ENCODE results near the gene FLYWCH1.
"Not testable (repeated sequence)": the region's sequence is repeated elsewhere in the genome, so short reads cannot be mapped to it uniquely, and the experiment has no call there.

The FLYWCH1 gene

DNA sequence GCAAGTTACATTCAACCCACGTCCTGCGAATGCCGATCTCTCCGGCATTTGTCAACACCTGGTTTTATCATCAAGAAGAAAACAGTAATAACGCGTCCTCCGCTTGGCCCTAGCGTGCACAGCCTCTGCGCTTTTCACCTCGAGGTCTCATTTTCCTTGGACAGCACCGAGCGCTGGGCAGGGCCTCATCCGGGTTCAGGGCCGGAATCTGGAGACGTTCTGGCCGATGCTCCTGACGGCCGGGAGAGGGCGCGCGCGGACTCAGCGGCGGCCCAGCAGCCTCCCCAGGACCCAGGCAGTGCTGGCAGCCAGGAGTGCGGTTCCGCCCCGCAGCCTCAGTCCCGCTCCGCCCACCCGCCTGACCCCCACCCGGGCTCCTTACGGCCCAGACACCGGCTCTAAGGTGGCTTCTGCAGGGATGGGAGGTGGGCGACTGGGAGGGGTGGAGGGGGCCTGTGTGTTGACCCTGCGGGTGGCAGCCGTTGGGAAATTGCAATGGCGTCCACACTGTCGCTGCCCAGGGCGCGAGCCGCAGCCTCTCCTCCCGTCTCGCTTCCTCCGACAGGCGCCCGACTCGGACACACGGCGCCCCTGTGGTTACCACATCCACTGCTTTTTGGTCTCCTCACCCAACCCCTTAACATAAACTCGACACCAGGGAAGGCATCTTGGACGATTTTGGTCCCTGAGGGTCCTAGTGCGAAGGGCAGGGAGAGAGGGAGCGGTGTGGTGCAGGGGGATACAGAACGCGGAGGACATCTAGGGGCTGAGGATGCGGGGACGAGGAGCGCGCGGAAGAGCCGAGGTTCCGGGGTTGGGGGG is 7.4 kb upstream of the FLYWCH1 start:
- Histone ChIP-seq H3K4me2 (peak overlapping the region; percentile 90 to 100 (median 98)), H3K4me3 (peak overlapping the region; percentile 66 to 90 (median 82)), H3K27me3 (no peaks in the 10 kb centered on the region), H4K20me1 (no peaks in the 10 kb centered on the region; a peak in 1 of 22 replicates), H3K27ac (peak overlapping the region; percentile 52 to 88 (median 78); a peak in 21 of 22 replicates), H3K36me3 (peaks cover 0 to 9% (median 0%) of the 10 kb centered on the region in 11 experiments; a peak in 1 of 22 replicates), H3K9me3 (replicated peaks in 1 of 11) (no peaks in the 10 kb centered on the region; a peak in 1 of 22 replicates), H3K4me1 (peaks cover 14 to 18% (median 17%) of the 10 kb centered on the region in 10 experiments), H3K9ac (peak overlapping the region; percentile 78 to 88 (median 84))
- TF ChIP-seq Cebpa-rat (IDR thresholded peaks at IDR 0.05), result no peak

- Histone ChIP-seq H3K27ac (peak overlapping the region; percentile 52 to 88 (median 78); a peak in 21 of 22 replicates), H3K4me3 (peak overlapping the region; percentile 66 to 90 (median 82))
- no peak for TF ChIP-seq Cebpa-rat (IDR thresholded peaks at IDR 0.05)
These were observed 6.8 kb upstream of the FLYWCH1 start for GRCh38 chr16:2904922-2905240.

DNA sequence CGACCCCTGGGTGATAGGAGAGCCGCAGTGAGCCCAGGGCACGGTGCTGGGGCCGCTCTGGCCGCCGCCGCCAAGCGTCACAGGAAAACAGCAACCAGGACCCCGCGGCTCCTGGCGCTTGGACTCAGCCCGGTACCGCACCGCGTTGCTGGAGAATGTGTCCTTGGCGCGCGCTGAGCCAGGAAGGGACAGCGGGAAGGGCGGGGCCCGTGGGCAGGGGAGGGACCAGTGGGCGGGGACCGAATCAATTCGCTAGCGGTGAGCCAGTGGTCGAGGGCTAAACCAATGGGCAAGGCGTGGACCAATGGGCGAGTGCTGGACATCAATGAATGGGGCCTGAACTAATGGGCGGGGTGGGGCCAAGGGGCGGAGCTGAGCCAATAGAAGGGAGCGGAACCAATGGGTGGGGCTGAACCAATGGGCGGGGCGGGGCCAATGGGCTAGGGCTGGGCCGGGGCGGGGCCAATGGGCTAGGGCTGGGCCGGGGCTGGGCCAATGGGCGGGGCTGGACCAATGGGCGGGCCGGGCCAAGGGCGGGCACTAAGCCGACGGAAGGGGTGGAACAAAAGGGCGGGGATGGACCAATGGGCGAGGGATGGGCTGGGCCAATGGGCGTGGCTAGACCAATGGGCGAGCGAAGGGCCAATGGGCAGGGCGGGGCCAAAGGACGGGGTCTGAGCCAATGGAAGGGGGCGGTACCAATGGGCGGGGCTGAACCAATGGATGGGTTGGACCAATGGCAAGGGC is 6.3 kb upstream of the FLYWCH1 start:
- H3K9me3 ChIP-seq (replicated peaks in 1 of 11), result no peaks in the 10 kb centered on the region; a peak in 1 of 22 replicates
- H4K20me1 ChIP-seq, result no peaks in the 10 kb centered on the region; a peak in 1 of 22 replicates
- TF ChIP-seq Cebpa-rat (IDR thresholded peaks at IDR 0.05), result no peak
- H3K4me1 ChIP-seq, result peaks cover 14 to 18% (median 17%) of the 10 kb centered on the region in 10 experiments
- peak overlapping the region; percentile 66 to 90 (median 82) for H3K4me3 ChIP-seq
- peak overlapping the region; percentile 78 to 88 (median 84) for H3K9ac ChIP-seq
- 0 out of 22 replicates have a peak, but pooled peaks cover 0 to 8% (median 0%) of the 10 kb centered on the region in 11 experiments for H3K36me3 ChIP-seq
- peak overlapping the region; percentile 90 to 100 (median 98) for H3K4me2 ChIP-seq
- peak overlapping the region; percentile 52 to 88 (median 78); a peak in 21 of 22 replicates for H3K27ac ChIP-seq
- no peaks in the 10 kb centered on the region for H3K27me3 ChIP-seq

More at GRCh38 chr16:2904922-2905240, 6.8 kb upstream of the FLYWCH1 start:
- no peaks in the 10 kb centered on the region for H3K27me3 ChIP-seq
- 0 out of 22 replicates have a peak, but pooled peaks cover 0 to 9% (median 0%) of the 10 kb centered on the region in 11 experiments for H3K36me3 ChIP-seq
- no peaks in the 10 kb centered on the region; a peak in 1 of 22 replicates for H4K20me1 ChIP-seq
- peak overlapping the region; percentile 78 to 88 (median 84) for H3K9ac ChIP-seq
- H3K9me3 ChIP-seq (replicated peaks in 1 of 11), result no peaks in the 10 kb centered on the region; a peak in 1 of 22 replicates
- H3K4me2 ChIP-seq, result peak overlapping the region; percentile 90 to 100 (median 98)
- H3K4me1 ChIP-seq, result peaks cover 14 to 18% (median 17%) of the 10 kb centered on the region in 10 experiments

DNA sequence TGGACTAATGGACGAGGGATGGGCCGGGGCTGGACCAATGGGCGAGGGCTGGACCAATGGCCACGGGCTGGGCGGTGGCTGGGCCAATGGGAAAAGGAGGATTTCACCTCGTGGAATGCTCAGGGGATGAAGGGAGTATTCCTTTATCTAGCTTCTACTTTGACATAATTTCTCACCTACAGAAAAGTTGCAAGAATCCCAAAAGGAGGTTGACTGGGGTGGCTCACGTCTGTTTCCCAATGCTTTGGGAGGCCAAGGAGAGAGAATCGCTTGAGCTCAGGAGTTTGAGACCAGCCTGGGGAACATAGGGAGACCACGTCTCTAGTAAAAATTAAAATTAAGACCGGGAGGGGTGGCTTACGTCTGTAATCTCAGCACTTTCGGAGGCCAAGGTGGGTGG is 5.7 kb upstream of the FLYWCH1 start:
- Histone ChIP-seq H3K27ac (peak overlapping the region in 1 of 11 experiments; percentile 38; a peak in 1 of 22 replicates), H3K9me3 (replicated peaks in 1 of 11) (no peaks in the 10 kb centered on the region; a peak in 1 of 22 replicates), H3K9ac (no peak overlapping the region), H3K27me3 (no peaks in the 10 kb centered on the region), H3K36me3 (0 out of 22 replicates have a peak, but pooled peaks cover 0 to 2% (median 0%) of the 10 kb centered on the region in 11 experiments), H4K20me1 (no peaks in the 10 kb centered on the region; a peak in 1 of 22 replicates), H3K4me1 (peaks cover 14 to 19% (median 18%) of the 10 kb centered on the region in 10 experiments), H3K4me2 (peak overlapping the region; percentile 32 to 64 (median 45); a peak in 17 of 22 replicates), H3K4me3 (peak overlapping the region in 4 of 10 experiments; percentile 26 to 51 (median 32); a peak in 6 of 20 replicates)
- no peak for TF ChIP-seq Cebpa-rat (IDR thresholded peaks at IDR 0.05)

- H4K20me1 ChIP-seq; H3K4me3 ChIP-seq; H3K9ac ChIP-seq; H3K27me3 ChIP-seq; H3K9me3 ChIP-seq (replicated peaks in 1 of 11); H3K36me3 ChIP-seq: not testable (repeated sequence)
- Histone ChIP-seq H3K4me1 (peaks cover 19 to 24% (median 23%) of the 10 kb centered on the region in 10 experiments), H3K4me2 (peak overlapping the region in 10 of 11 experiments; percentile 32 to 61 (median 44); a peak in 7 of 22 replicates), H3K27ac (peak overlapping the region in 1 of 11 experiments; percentile 20; a peak in 1 of 22 replicates)
These were observed 4.5 kb upstream of the FLYWCH1 start for GRCh38 chr16:2907084-2907753.

DNA sequence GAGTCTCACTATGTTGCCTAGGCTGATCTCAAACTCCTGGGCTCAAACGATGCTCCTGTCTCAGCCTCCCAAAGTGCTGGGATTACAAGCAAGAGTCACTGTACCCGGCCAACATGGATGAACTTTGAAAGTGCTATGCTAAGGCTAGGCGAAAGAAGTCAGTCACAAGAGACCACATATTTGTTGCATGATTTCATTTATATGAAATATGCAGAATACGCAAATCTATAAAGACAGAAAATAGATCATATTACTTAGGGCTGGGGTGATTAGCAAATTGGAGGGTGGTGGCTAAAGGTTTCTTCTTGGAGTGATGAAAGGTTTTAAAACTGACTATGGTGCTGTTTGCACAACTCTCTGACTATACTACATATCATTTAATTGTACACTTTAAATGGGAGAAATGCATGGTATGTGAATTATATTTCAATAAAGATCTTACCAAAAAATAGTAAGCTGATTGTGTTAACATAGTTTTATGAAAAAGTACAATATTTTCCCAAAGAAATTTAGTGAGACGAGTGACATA is 1.2 kb upstream of the FLYWCH1 start:
- peaks cover 0 to 12% (median 8%) of the 10 kb centered on the region in 11 experiments; a peak in 10 of 22 replicates for H4K20me1 ChIP-seq
- H3K9me3 ChIP-seq (replicated peaks in 1 of 11), result no peaks in the 10 kb centered on the region; a peak in 1 of 22 replicates
- TF ChIP-seq Cebpa-rat (IDR thresholded peaks at IDR 0.05), result no peak
- H3K4me2 ChIP-seq, result no peak overlapping the region; a peak in 1 of 22 replicates
- no peak overlapping the region for H3K27ac ChIP-seq
- peaks cover 28 to 46% (median 33%) of the 10 kb centered on the region in 10 experiments for H3K4me1 ChIP-seq
- H3K36me3 ChIP-seq, result peaks cover 10 to 20% (median 16%) of the 10 kb centered on the region in 11 experiments; a peak in 21 of 22 replicates
- no peaks in the 10 kb centered on the region for H3K27me3 ChIP-seq
- H3K4me3 ChIP-seq, result no peak overlapping the region
- H3K9ac ChIP-seq, result no peak overlapping the region

DNA sequence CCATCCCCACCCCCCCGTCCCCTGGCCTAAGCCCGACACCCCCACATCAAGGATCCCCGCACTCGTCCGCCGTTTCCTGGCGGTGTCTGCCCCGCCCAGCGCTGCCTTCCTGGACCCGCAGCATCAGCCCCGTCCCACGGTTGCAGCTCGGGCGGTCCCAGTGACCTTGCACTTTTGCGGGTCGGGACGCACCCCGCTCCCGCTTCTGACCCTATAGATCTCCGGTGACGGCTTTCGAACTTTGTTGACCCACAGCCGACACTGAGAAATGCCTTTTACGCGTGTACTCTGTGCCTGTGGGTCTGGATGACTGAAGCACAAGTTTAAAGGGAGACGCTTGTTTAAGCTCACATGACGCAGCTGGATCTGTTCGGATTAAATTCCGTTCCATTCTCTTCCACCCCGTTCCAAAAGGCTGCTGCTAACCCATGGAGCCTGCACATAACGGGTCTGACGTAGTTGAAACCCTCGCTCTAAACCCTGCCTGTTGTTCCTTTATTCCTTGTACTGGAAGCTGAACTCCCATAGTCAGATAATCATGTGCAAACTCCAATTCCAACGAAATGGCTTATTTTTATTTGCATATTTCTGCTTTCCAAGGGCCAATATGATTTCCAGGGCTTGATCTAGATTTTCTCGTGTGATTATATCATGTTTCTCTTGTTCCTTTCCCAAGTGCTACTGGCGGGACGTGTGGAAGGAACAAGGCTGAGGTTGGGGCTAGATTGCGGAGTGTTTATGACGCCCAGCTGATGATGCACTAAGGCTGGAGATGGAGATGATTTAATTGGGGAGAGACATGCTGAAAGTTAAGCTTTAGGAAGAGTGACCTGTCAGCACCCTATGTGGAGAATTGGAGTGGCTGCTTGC is 834 bp downstream of the FLYWCH1 start:
- Histone ChIP-seq H3K9ac (peak overlapping the region; percentile 81 to 88 (median 85)), H4K20me1 (peaks cover 0 to 12% (median 8%) of the 10 kb centered on the region in 11 experiments; a peak in 9 of 22 replicates), H3K27ac (peak overlapping the region; percentile 69 to 87 (median 78); a peak in 21 of 22 replicates), H3K9me3 (replicated peaks in 1 of 11) (no peaks in the 10 kb centered on the region), H3K4me3 (peak overlapping the region; percentile 65 to 85 (median 77)), H3K4me1 (peaks cover 19 to 53% (median 36%) of the 10 kb centered on the region in 10 experiments), H3K4me2 (peak overlapping the region; percentile 71 to 98 (median 92)), H3K36me3 (peaks cover 11 to 36% (median 28%) of the 10 kb centered on the region in 11 experiments; a peak in 21 of 22 replicates), H3K27me3 (no peaks in the 10 kb centered on the region)
- TF ChIP-seq Cebpa-rat (IDR thresholded peaks at IDR 0.05), result no peak
